Osteoblast (primary cell): ENCODE results near the gene RASD1. TPM values are rescaled to one million over a fixed set of nuclear protein-coding genes. Genes with fewer than 3 reads are reported as not detected.

Source experiments
- DNase-seq: peaks from one replicate; pipeline ENCODE4 v3.0.0; 2011; ENCODE audit warnings: low spot score, mixed read lengths; ENCODE audit not compliant: insufficient read length; ENCODE audit errors: missing footprints
- H2AFZ ChIP-seq: 2 replicates; pipeline ENCODE4 v1.6.0; 2011; ENCODE audit warnings: mild to moderate bottlenecking, low read length
- H3K27ac ChIP-seq: 2 replicates; pipeline ENCODE4 v1.5.1; 2011; ENCODE audit warnings: mild to moderate bottlenecking, low read depth, low read length, moderate library complexity
- H3K27me3 ChIP-seq: 2 replicates; pipeline ENCODE4 v1.6.0; 2012; ENCODE audit warnings: mild to moderate bottlenecking, control low read depth, inconsistent platforms, low read length, moderate library complexity; ENCODE audit not compliant: insufficient read depth
- H3K36me3 ChIP-seq: 2 replicates; pipeline ENCODE4 v1.5.1; 2011; ENCODE audit warnings: mild to moderate bottlenecking, low read length, control low read depth, moderate library complexity; ENCODE audit not compliant: insufficient read depth
- H3K4me1 ChIP-seq: 2 replicates; pipeline ENCODE4 v1.5.1; 2011; ENCODE audit warnings: mild to moderate bottlenecking, low read length, control low read depth, moderate library complexity; ENCODE audit not compliant: insufficient read depth
- H3K4me2 ChIP-seq: 2 replicates; pipeline ENCODE4 v1.6.0; 2011; ENCODE audit warnings: mild to moderate bottlenecking, low read length; ENCODE audit not compliant: insufficient read depth
- H3K4me3 ChIP-seq: fragments of 200-600 bp; sonication (generic); 3 replicates; pipeline ENCODE4 v1.5.1; 2012; ENCODE audit warnings: mild to moderate bottlenecking, low read length, inconsistent platforms; ENCODE audit not compliant: insufficient read depth
- H3K79me2 ChIP-seq: 2 replicates; pipeline ENCODE4 v1.6.0; 2012; ENCODE audit warnings: mild to moderate bottlenecking, low read length, control low read depth, inconsistent platforms; ENCODE audit not compliant: insufficient read depth
- H3K9me3 ChIP-seq: 2 replicates; pipeline ENCODE4 v1.5.1; 2011; ENCODE audit warnings: low read depth, low read length, control low read depth
- H4K20me1 ChIP-seq: 2 replicates; pipeline ENCODE4 v1.6.0; 2012; ENCODE audit warnings: mild to moderate bottlenecking, low read length, control low read depth; ENCODE audit not compliant: insufficient read depth
- CTCF ChIP-seq: IDR thresholded peaks from 2 replicates; pipeline ENCODE4 v1.5.1; 2011; ENCODE audit warnings: mild to moderate bottlenecking, low read depth, low read length, moderate library complexity; ENCODE audit errors: extremely low read depth
- total RNA-seq: library from RNA; depleted of rRNA; stranded (reverse); fragments of >200 nt; gene quantifications from 2 replicates; pipeline ENCODE4 v1.2.3, GENCODE V29; 2012

Gene RASD1
- total RNA-seq, 1 donor = 13.8 TPM

- no peaks in the 10 kb centered on the region for H3K36me3 ChIP-seq
- H3K79me2 ChIP-seq = no peaks in the 10 kb centered on the region
- no peaks in the 10 kb centered on the region for H3K9me3 ChIP-seq
- H3K27ac ChIP-seq = no peak overlapping the region
- no peaks in the 10 kb centered on the region for H4K20me1 ChIP-seq
- no peak overlapping the region for H3K4me3 ChIP-seq
- H3K27me3 ChIP-seq = peaks cover 46% of the 10 kb centered on the region
- no peak overlapping the region for H3K4me2 ChIP-seq
- no peak for DNase-seq
- TF ChIP-seq CTCF = no peak
- no peak overlapping the region for H2AFZ ChIP-seq
- H3K4me1 ChIP-seq = peaks cover 4% of the 10 kb centered on the region
Measured at GRCh38 chr17:17469996-17470395, 26.2 kb downstream of the RASD1 start.

- H3K27ac ChIP-seq = no peak overlapping the region
- no peaks in the 10 kb centered on the region for H4K20me1 ChIP-seq
- H3K4me3 ChIP-seq = no peak overlapping the region
- H3K79me2 ChIP-seq = no peaks in the 10 kb centered on the region
- H2AFZ ChIP-seq = no peak overlapping the region
- H3K9me3 ChIP-seq = no peaks in the 10 kb centered on the region
- H3K4me1 ChIP-seq = peaks cover 4% of the 10 kb centered on the region
- no peaks in the 10 kb centered on the region for H3K36me3 ChIP-seq
- H3K4me2 ChIP-seq = no peak overlapping the region
- DNase-seq = no peak
- H3K27me3 ChIP-seq = peaks cover 49% of the 10 kb centered on the region
- no peak for TF ChIP-seq CTCF
Measured at GRCh38 chr17:17469358-17469757, 26.8 kb downstream of the RASD1 start.

- no peaks in the 10 kb centered on the region for H3K36me3 ChIP-seq
- H3K4me1 ChIP-seq = peaks cover 4% of the 10 kb centered on the region
- H3K4me3 ChIP-seq = no peak overlapping the region
- H2AFZ ChIP-seq = no peak overlapping the region
- no peak overlapping the region for H3K27ac ChIP-seq
- H3K4me2 ChIP-seq = no peak overlapping the region
- H3K79me2 ChIP-seq = no peaks in the 10 kb centered on the region
- DNase-seq = no peak
- TF ChIP-seq CTCF = no peak
- H4K20me1 ChIP-seq = no peaks in the 10 kb centered on the region
- H3K27me3 ChIP-seq = peaks cover 48% of the 10 kb centered on the region
- H3K9me3 ChIP-seq = no peaks in the 10 kb centered on the region
Measured at GRCh38 chr17:17468217-17469010, 27.8 kb downstream of the RASD1 start.

- Histone ChIP-seq H3K4me1 (peaks cover 4% of the 10 kb centered on the region), H3K9me3 (no peaks in the 10 kb centered on the region), H3K4me2 (no peak overlapping the region), H4K20me1 (no peaks in the 10 kb centered on the region), H3K4me3 (no peak overlapping the region), H2AFZ (no peak overlapping the region), H3K79me2 (no peaks in the 10 kb centered on the region), H3K27me3 (peaks cover 47% of the 10 kb centered on the region), H3K36me3 (no peaks in the 10 kb centered on the region), H3K27ac (no peak overlapping the region)
- no peak for TF ChIP-seq CTCF
- DNase-seq = no peak
Measured at GRCh38 chr17:17467720-17468119, 28.5 kb downstream of the RASD1 start.
